Activated T-cell treated with anti-CD3 and anti-CD28 coated beads for 1 hour (primary cell): ENCODE data around the gene PEX26.
"Not testable (repeated sequence)": the region's sequence is repeated elsewhere in the genome, so short reads cannot be mapped to it uniquely, and the experiment has no call there.

Experiments used
- DNase-seq: peaks from one replicate; pipeline ENCODE4 v3.0.0-alpha.2; 2020; ENCODE audit warnings: low read depth

PEX26 gene

DNA sequence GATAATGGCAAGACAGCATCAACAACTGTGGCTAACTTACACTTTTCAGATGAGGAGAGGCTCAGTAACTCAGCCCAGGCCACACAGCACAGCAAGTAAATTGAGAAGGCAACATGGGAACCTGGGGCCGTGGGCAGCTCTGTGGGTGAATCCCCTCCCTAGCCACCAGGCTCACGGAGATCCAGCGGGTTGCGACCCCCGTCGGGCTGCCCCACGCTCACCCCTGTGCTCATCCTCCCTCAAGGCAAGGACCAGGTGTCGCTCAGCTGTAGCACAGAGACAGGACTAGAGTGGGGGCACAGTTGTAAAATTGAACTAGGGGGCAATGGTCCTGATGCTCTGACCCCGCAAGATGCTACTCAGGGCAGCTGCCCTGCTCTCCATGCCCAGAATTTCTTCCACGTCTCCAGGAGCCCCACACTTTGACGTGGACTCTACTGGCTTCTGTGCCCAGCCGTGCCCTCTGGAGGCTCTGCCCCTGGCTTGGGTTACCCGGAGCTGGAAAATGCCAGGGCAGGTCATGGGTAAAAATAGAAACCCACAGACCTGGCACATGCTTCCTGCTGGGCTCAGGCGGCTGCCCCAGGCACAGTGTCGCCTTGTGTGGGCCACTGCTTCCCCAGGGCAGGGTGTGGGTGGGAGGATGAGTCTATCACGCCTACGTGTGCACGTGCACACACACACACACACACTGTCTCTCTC is 41.8 kb downstream of the PEX26 start:
- no peak for DNase-seq

DNA sequence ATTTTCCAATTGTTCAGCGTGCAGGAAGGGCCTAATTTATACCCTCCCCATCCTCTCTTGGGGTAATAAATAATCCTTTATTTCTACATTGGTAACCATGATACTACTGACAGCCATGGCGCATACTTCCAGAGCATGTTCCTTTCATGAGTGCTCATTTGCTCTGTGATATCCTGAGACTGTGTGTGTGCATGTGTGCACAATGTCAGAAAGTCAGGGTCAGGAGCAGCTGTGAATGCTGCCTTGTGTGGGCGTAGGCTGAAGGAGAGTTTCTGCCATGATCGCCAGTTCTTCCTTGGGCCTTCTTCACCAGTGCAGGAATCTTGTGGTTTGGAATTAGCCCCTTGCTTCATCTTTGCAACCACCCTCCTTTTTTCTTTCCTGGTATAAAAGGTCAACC is 43.1 kb downstream of the PEX26 start:
- DNase-seq, result no peak

DNA sequence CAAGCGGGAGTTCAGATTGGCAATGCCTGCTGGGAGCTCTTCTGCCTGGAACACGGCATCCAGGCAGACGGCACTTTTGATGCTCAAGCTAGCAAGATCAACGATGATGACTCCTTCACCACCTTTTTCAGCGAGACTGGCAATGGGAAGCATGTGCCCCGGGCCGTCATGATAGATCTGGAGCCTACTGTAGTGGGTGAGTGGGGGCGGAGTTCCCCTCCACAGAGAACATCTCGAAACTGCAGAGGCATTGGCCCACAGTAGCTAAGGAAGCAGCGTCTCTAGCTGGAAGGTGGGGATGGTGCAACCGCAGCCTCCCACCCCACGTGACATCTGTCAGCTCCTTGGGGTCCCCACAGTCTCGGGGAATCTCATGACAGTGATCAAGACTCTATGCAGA is 43.7 kb downstream of the PEX26 start:
- DNase-seq, result no peak

DNA sequence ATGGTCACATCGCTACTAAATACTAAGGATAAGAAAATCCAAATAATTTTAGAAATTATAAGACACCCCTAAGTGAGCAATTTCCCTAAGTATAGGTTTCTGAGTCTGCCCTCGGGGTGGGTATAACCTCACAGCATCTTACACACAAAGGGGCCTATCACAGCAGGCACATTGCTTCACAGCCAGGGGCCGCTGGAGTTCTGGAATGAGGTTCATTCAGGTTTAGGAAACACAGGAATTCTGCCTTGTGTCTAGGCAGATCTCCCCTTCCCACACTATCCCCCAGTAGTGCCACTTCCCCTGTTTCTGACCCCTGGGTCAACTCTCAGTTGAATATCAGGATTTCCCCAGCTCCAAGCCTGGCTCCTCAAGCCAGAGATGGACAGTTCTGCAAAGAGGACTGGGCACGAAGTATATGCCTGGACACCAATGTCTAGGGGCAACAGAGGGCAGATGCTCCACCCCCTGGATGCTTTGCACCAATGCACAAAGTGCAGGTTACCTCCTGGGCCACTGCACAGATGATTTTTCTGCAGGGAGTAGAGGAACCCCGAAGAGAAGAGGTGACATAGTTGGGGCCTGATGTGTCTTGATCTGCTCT is 44.3 kb downstream of the PEX26 start:
- no peak for DNase-seq

DNA sequence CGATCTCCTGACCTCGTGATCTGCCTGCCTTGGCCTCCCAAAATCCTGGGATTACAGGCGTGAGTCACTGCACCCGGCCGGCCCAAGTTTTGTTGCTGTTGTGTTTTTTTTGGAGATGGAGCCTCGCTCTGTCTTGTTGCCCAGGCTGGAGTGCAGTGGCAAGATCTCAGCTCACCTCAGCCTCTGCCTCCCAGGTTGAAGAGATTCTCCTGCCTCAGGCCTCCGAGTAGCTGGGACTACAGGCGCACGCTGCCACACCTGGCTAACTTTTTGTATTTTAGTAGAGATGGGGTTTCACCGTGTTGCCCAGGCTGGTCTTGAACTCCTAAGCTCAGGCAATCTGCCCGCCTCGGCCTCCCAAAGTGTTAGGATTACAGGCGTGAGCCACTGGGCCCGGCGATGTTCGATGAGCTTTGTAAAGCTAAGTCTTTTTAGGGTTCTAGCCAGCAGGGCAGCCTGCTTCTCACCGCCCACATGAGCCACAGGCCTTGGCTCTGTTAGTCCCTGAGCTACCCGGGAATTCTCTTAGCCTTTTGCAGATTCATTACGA is 45.8 kb downstream of the PEX26 start:
- DNase-seq, result not testable (repeated sequence)

DNA sequence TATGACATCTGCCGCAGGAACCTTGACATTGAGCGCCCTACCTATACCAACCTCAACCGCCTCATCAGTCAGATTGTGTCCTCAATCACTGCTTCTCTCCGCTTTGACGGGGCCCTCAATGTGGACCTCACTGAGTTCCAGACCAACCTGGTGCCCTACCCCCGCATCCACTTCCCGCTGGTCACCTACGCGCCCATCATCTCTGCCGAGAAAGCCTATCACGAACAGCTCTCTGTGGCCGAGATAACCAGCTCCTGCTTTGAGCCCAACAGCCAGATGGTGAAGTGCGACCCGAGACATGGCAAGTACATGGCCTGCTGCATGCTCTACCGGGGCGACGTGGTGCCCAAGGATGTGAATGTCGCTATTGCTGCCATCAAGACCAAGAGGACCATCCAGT is 48.8 kb downstream of the PEX26 start:
- no peak for DNase-seq

DNA sequence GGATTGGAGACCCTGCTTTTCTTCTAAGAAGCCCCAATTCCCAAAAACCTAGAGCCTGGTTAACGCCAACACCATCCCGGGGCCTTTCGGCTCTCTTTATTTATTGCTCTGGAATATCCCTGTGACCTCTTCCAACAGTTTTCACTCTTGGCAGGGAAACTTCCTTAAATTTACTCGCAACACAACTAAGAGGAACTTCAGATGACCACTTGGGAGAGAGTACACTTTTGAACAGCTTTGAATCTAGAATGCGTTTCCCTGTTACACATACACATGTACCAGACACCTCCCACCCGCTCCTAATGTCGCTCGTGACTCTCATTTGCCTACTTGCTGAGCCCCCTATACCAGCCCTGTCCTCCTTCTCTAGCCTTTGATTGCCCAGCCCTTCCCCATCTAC is 52.2 kb downstream of the PEX26 start:
- DNase-seq, result no peak

DNA sequence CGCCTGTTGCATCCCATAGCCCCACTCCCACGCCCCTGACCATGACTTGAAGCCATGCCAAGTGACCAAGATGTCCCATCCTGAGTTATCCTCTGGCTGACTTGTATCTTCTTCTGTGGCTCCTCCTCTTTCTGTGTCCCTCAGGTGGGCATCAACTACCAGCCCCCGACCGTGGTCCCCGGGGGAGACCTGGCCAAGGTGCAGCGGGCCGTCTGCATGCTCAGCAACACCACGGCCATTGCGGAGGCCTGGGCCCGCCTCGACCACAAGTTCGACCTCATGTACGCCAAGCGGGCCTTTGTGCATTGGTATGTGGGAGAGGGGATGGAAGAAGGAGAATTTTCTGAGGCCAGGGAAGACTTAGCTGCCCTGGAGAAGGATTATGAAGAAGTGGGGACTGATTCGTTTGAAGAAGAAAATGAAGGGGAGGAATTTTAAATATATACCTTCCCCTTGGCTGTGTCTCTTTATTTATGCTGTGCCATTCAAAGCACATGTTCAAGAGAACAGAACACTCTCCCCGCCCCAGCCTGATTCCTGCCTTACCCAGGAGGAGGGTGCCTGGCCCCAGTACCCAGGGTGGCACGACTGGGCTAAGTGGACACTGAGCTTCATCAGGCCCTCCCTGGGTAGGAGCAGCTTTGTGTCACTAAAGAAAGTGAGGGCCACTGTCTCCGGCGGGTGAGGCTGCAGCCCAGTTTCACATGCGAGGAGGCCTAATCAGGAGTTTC is 53.1 kb downstream of the PEX26 start:
- no peak for DNase-seq

DNA sequence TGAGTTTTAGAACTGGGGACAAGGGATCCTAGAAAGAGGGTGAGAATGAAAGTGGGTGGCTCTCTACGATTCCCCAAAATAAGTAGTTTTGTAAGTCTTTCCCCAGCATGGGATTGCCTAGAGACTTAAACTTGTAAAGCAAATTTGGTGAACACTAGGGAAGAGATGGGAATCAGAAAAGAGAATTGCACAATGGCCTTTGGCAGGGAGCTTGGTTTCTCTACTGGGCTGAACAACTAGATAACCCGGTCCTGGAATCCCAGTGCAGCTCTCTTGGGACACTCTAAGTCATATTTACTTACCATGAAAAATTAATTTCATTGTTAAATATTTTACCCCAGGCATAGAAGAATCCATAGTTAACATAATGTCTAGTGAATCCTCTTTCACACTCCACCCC is 55.7 kb downstream of the PEX26 start:
- DNase-seq, result no peak

DNA sequence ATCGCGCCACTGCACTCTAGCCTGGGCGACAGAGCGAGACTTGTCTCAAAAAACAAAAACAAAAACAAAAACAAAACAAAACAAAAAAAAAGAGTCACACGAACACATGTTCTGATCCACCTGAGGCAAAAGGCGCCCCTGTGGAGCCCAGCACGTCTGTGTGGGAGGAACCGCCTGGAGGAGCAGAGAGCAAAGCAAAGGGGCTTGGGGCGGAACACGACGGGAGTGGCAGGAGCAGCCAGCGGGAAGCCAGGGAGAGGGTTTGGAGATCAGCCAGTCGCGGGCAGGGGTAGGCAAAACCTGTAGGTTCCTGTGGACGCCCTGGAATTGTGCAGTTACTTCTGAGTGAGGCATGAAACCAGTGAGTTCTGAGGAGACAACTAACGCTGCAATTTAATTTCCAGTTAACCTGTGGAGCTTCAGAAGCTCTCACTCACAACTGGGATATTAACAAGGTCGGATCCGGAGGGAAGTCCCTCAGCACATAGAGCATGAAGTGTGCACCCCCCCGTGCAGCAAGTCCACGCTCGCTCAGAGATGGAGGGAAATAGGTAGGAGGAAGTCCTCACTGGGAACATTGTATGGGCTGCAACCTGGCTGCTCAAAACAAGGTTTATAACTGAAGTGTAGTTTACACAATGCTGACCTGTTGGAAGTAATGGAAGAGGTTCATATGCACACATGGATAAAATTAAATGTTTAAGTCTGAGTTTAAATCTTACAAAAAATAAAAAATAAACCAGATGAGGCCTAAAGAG is 59.0 kb downstream of the PEX26 start:
- no peak for DNase-seq

DNA sequence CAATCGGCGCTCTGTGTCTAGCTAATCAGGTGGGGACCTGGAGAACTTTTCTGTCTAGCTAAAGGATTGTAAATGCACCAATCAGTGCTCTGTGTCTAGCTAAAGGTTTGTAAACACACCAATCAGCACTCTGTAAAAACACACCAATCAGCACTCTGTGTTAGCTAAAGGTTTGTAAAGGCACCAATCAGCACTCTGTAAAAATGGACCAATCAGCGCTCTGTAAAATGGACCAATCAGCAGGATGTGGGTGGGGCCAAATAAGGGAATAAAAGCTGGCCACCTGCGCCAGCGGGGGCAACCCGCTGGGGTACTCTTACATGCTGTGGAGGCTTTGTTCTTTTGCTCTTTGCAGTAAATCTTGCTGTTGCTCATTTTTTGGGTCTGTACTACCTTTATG is 63.2 kb downstream of the PEX26 start:
- not testable (repeated sequence) for DNase-seq

DNA sequence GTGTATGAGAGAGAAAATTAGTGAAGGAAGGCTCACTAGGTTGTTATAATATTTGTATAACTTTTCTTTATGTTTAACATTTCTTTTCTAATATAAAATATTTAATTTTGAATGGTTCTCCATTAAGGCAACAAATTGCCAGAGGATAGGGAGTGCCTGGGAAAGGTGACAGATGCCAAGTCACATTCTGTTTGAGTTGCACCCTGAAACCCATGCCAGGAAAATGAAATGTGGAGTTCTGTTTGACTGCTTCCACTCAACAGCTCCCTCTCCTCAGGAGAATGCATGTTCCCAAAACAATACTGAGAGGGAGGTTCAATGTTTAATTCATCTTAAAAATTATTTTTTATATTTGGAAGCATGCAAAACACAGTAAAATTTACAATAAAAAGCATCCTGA is 66.3 kb downstream of the PEX26 start:
- no peak for DNase-seq

DNA sequence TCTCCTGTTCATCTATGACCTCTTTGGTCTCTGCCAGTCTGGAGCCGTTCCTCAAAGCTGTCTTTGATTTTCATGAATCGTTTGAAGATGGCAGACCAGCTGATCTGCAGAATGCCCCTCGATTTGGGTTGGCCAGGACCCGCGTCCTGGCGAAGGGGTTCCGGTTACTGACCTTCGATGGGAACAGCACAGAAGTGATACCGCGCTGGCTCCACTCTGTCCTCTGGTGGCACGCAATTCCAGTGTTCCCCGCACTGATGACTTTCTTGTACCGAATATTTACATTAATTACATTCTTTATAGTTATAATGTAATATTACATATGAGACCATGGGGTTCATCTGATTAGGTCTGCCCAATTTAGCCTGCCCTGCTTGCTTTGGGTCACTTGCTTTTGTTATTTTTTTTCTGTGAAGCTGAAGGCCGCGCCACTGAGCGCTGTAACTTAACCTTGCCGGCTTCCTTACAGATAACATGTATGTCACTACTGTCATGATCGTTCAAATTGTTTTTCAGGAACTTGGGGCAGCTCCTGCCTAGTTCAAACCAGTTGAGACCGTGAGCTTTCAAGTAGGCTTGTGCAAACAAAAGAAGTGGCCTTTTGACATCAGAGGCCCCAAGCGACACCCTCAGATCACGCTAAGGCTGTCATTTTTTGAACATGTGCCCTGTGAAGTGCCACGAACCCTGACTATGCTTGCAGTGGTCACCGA is 68.0 kb downstream of the PEX26 start:
- DNase-seq, result no peak

DNA sequence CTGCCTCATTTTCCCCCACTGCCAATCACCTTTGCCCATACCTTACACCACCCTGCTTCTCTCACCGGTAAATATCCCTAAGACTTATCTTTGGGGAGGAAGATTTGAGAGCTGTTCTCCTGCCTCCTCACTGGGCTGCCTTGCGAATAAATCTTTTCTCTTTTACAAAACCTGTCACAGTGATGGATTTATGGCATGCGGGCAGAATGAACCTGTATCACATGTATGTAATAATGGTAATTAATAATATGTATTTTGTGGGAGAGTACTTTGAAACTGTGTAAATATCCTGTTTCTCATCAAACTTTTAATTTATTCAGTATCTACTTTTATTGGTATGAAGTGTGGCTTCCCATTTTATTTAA is 68.6 kb downstream of the PEX26 start:
- no peak for DNase-seq

DNA sequence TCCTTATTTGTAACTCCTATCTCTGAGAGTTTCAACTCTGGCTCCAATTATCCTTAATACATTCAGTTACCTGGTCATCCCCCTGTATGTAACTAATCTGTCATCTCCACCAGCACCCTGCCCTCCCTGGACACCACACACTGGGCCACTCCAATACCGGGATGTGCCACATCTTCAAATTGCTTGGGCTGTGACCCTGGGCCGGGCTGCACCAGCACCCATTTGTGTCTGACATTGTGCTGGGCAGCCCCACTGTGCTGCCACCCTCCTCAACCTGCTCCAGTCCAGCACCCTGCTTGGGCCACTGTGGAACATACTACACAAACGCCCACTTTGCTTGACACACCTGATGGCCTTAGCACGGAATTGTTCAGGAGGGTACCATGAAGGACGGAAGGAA is 70.0 kb downstream of the PEX26 start:
- DNase-seq, result no peak

DNA sequence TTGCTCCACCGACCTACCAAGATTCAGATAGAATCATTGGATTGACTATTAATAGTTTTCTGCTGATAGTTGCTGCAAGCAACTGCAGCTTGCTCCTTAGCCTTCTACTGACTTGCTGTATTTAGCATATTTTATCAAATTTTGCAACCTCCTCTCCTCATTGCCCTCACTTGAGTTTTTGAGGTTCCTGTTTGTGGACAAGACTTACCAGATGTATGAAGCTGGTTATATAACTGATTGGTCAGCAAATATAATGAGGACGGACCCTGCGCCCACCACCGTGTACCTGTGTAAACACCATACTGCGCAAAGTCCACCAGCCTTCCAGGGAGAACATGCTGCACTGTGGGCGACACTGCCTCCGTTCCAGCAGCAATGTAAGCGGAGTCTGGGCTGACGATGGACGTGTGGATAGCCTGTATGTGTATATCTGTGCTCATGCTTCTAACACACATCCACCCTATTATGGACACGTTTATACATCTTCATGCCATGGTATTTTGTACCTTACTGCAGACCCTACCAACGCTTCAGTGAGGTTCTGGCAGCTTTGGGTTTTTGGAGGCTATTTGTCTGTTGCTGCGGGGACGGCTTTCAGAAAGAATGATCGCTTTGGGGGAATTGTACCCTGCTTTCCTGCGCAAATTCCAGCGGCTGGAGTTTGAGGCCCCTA is 70.6 kb downstream of the PEX26 start:
- no peak for DNase-seq

DNA sequence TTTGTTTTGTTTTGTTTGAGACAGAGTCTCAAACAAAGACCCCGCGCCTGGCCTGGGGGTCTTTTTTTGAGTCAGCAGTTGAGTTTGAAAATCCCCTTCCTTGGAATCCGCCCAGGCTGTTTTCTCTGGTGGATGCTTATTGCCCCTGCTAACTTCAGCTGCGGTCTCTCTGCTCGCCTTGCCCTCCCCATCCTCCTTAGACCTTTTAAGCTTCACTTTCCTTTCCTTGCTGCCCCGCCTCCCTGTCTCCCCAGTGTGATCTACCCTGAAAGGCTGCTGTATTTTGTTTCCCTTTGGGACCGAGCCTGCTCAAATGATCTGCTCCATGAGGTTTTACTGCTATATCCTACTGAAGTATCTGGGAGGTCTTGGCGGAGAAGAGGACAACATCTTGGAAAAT is 74.7 kb downstream of the PEX26 start:
- no peak for DNase-seq

DNA sequence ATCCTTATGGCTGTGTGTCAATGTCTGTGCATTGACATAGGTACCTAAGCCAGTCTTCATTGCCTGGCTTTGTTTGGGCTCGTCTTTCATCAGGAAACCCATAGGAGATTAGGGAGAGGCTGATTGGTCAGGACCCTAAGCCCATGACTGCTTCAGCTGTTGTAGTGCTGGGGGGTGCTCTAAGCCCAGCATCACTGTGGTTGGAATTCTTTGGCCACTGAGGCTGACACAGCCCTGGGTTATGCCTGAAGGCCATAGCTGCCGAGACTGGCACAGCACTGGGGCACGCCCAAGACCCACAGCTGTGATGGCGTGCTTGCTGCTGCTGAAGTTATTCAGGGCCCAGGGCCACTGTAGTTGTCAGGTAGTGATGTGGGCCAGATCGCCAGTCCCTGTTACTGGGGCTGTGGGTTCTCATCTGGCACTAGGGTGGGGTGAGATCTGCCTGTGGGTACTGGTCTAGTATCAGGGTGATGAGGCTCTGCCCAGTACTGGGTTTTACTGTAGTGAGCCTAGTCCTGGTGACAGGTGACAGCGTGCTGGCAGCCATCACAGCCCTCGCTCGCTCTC is 77.1 kb downstream of the PEX26 start:
- no peak for DNase-seq
